Testis (tissue), 3 donors: ENCODE results near the gene PIAS3. TPM values are rescaled to one million over a fixed set of nuclear protein-coding genes. Genes with fewer than 3 reads are reported as not detected.
"Not testable (repeated sequence)": the region's sequence is repeated elsewhere in the genome, so short reads cannot be mapped to it uniquely, and the experiment has no call there.

Experiments
- DNase-seq: peaks from one replicate; pipeline ENCODE4 v3.0.0-alpha.2; 2019
- H3K27ac ChIP-seq, 2 donors: fragments of 200-600 bp; sonication (generic); one replicate each; pipeline ENCODE4 v1.5.1; 2019
- H3K27me3 ChIP-seq: fragments of 200-600 bp; sonication (generic); one replicate; pipeline ENCODE4 v1.5.1; 2019
- H3K36me3 ChIP-seq: fragments of 200-600 bp; sonication (generic); one replicate; pipeline ENCODE4 v1.5.1; 2017; ENCODE audit warnings: low read depth; ENCODE audit errors: missing control alignments
- H3K4me1 ChIP-seq: fragments of 200-600 bp; sonication (generic); one replicate; pipeline ENCODE4 v1.5.1; 2019
- H3K4me3 ChIP-seq, 2 donors: fragments of 200-600 bp; sonication (generic); one replicate each; pipeline ENCODE4 v1.5.1; 2017 to 2019
- H3K9me3 ChIP-seq: fragments of 200-600 bp; sonication (generic); one replicate; pipeline ENCODE4 v1.5.1; 2017
- POLR2A ChIP-seq: fragments of 450-650 bp; IDR thresholded peaks from one replicate; pipeline ENCODE4 v1.6.1; 2017; ENCODE audit warnings: antibody characterized with exemption, mild to moderate bottlenecking, moderate library complexity
- WGBS, 2 donors: methylation state at CpG; one replicate each; pipeline ENCODE4 v1.1.5; 2018; 5-methylcytosine and 5-hydroxymethylcytosine counted together
- intact Hi-C: fragments of 100-400 bp; cut with DNase I; formaldehyde crosslinking; loops from one replicate; pipeline ENCODE4 v1.15.1; 2023; ENCODE audit warnings: low total_unique reads
- polyA plus RNA-seq: library from polyadenylated mRNA; stranded (reverse); fragments of 350-450 nt; fragmentation: Illumina TruSeq; extraction: RNeasy Lipid Tissue Mini Kit (QIAGEN cat#74804); gene quantifications from one replicate; pipeline ENCODE4 v1.2.3, GENCODE V29; 2014; ENCODE audit warnings: low read depth, low replicate concordance; ENCODE audit not compliant: insufficient read depth
- total RNA-seq, 2 donors: library from RNA; depleted of rRNA; stranded (reverse); fragments of >200 nt; gene quantifications; one replicate each; pipeline ENCODE4 v1.2.3, GENCODE V29; 2016
- TF ChIP-seq, protein P1 (sequence below), 3 experiments: fragments of 450-650 bp in 2 of 3; fragments of 200-600 bp in 1 of 3; sonication (generic) in 1 of 3; IDR thresholded peaks; one replicate each; pipeline ENCODE4 v1.5.1; 2016 to 2019; ENCODE audit warnings: antibody characterized with exemption in 3 of 3, mild to moderate bottlenecking in 2 of 3, moderate library complexity in 1 of 3

The PIAS3 gene
- total and polyA plus RNA-seq, 3 donors from 2014 or later, result 30.9 to 40.1 (median 39.8) TPM

DNA sequence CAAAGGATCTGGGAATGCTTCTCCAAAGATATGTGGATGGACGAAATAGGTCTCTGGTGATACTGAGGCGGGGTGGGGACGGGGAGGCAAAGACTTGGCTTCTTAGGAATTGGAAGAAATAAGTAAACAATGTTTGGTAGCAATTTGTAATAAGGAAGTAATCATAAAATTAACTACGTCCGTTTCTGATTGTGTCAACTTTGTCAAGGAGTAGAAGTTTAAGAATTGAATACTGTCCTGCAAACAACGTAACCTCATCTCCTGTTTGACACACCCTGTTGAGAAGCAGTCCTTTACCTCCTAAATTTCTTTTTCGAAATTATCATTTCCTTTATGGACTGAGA lies 34.4 kb downstream of the PIAS3 start:
- WGBS, 2 donors, result 0% methylated on average over 7 of the region's 7 CpGs
- Histone ChIP-seq H3K27ac (peak overlapping the region; percentile 96 to 97), H3K36me3 (no peaks in the 10 kb centered on the region), H3K4me1 (no peaks in the 10 kb centered on the region), H3K4me3 (peak overlapping the region; percentile 68 to 82), H3K9me3 (no peaks in the 10 kb centered on the region), H3K27me3 (no peaks in the 10 kb centered on the region)
- TF ChIP-seq, protein P1, sequence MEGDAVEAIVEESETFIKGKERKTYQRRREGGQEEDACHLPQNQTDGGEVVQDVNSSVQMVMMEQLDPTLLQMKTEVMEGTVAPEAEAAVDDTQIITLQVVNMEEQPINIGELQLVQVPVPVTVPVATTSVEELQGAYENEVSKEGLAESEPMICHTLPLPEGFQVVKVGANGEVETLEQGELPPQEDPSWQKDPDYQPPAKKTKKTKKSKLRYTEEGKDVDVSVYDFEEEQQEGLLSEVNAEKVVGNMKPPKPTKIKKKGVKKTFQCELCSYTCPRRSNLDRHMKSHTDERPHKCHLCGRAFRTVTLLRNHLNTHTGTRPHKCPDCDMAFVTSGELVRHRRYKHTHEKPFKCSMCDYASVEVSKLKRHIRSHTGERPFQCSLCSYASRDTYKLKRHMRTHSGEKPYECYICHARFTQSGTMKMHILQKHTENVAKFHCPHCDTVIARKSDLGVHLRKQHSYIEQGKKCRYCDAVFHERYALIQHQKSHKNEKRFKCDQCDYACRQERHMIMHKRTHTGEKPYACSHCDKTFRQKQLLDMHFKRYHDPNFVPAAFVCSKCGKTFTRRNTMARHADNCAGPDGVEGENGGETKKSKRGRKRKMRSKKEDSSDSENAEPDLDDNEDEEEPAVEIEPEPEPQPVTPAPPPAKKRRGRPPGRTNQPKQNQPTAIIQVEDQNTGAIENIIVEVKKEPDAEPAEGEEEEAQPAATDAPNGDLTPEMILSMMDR (IDR thresholded peaks at IDR 0.05), result no peak
- no peak for TF ChIP-seq POLR2A
- no peak for DNase-seq
- intact Hi-C loops, result no loop called here

DNA sequence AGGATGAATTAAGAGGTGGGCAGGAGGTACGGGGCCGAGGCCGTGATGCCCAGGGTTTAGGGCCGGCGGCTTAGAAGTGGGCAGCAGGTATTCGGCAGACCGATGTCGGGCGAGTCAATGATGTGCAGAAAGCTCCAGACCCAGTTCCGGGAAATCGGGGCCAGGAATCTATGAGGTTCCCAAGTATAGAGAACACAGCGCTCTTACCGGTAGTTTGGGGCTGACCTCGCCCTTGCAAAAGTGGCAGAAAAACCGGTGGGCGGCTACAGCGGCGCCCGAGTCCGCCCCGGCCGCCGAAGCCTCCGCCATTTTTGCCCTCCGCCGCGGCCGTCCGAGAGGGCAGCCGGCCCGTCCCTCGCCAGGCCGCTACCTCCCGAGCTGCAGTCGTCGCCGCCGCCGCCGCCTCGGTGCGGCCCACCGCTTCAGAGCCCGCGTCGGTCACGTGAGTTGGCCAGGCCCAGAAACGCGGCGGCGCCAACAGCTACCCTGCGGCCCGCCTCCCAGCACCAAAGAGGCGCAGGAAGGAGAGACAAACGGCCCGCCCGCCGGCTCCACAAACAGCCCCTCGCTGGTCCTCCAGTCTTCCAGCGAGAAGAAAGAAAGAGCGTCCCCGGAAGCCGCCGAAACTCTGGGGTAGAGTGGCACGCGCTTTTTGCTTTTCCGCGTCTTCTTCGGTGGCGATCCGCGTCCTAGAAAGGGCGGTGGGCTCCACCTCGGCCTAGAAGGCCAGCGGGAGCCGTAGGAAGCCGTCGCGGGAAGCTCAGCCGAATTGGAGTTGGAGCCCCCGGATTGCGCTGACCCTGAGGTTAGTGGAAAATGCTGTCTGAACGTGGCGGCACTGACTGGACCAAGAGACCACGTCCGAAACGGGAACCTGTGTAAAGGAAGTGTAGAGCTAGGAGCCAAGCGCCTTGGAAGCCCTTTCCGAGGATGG lies 35.0 kb downstream of the PIAS3 start, which contains the start of the genes POLR3C and RNF115:
Gene POLR3C (plus strand): TSS at position 636 of the 934 bp plus-strand sequence. CDS start 1,577 bp downstream, outside the sequence.
Gene RNF115 (minus strand): TSS at position 531 of the 934 bp plus-strand sequence. CDS start 222 bp downstream, at position 309.
- no peaks in the 10 kb centered on the region for H3K4me1 ChIP-seq
- H3K36me3 ChIP-seq, result no peaks in the 10 kb centered on the region
- TF ChIP-seq POLR2A, result peak; percentile 39
- TF ChIP-seq, protein P1 (IDR thresholded peaks at IDR 0.05), result no peak
- intact Hi-C loops, result no loop called here
- H3K4me3 ChIP-seq, result peak within 1 kb of the TSS; percentile 68 to 82
- H3K27ac ChIP-seq, result peak within 1 kb of the TSS; percentile 96 to 97
- DNase-seq, result peak; percentile 94
- H3K27me3 ChIP-seq, result no peaks in the 10 kb centered on the region
- H3K9me3 ChIP-seq, result no peaks in the 10 kb centered on the region
- 0 to 1% methylated on average over 41 to 80 of the region's 89 CpGs for WGBS, 2 donors

DNA sequence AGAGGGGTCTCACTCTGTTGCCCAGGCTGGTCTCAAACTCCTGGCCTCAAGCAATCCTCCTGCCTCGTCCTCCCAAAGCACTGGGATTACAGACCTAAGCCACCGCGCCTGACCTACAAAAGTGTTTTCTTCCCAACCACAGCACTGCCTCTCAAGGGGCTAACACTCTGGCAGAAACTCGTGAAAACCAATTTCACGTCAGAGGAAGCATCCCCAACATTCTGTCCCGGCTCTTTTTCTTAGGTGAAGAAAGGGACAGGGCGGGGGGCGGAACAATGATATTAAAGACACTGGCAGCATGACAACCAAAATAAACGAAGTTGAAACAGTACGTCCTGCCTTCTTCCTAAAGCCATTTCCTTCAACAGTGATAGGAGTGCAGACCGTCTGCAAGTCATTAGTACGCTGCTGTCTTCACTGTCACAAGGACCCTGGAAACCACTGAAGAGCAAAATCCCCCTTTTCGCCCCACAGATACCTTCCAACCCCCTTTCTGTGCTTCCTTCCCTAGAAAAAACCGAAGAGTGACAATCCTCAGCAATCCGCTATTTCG lies 36.0 kb downstream of the PIAS3 start:
- DNase-seq, intact Hi-C loops, H3K27me3 ChIP-seq, H3K4me1 ChIP-seq, H3K36me3 ChIP-seq, H3K27ac ChIP-seq, H3K9me3 ChIP-seq: not testable (repeated sequence)
- H3K4me3 ChIP-seq, result peak overlapping the region in 1 of 2 donors; percentile 82
- WGBS, 2 donors, result no CpG with 5 or more reads among the region's 16 CpGs

DNA sequence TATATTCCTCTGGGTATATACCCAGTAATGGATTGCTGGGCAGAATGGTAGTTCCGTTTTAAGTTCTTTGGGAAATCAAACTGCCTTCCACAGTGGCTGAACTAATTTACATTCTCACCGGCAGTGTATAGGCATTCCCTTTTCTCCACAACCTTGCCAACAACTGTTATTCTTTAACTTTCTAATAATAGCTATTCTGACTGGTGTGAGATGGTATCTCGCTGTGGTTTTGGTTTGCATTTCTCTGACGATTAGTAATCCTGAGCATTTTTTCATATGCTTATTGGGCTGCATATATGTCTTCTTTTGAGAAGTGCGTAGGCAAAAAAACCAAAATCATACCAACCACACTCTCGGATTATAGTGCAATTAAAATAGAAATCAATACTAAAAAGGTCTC lies 40.8 kb downstream of the PIAS3 start:
- H3K27ac ChIP-seq, result not testable (repeated sequence)

DNA sequence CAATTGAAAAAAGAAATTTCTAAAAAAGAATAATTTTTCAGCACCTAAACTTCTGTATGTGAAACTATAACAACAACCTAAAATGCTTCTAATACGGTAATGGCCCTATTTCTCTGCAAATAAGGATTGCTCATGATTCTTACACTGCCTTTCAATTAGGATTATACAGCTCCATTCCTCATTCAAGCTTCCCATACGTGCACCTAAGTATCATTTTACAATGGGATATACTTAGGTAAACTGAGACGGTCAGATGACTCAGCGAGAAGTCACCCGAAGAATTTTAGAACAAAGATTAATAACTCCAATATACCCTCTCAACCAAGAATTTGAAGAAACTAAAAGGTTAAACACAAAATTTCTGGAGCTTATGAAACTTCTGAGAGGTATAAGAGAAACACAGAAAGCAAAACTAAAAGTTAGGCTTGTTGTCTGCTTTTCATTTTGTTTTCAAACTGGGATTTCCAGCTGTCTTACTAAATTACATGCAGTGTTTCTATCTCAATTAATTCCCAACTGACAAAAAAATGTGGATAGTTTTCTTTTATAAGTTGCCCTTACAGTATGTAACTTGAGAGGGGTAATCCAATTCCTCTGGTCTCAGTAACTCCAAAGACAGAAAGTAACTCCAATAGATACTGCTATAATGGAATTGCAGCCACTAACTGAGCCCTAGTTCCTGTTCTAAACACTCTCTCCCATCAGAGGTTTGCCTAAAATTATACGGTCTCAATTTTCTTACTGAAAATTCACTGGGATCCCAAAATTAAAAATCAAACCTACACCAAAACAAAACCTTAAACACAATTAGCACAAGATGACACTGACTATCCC lies 45.7 kb downstream of the PIAS3 start:
- intact Hi-C loops, result not testable (repeated sequence)

More for the DNA sequence above, 40.8 kb downstream of the PIAS3 start:
- 81 to 100% methylated on average over 2 of the region's 6 CpGs for WGBS, 2 donors
- DNase-seq, H3K27me3 ChIP-seq, H3K4me1 ChIP-seq, H3K4me3 ChIP-seq, H3K36me3 ChIP-seq, H3K9me3 ChIP-seq, intact Hi-C loops: not testable (repeated sequence)

DNA sequence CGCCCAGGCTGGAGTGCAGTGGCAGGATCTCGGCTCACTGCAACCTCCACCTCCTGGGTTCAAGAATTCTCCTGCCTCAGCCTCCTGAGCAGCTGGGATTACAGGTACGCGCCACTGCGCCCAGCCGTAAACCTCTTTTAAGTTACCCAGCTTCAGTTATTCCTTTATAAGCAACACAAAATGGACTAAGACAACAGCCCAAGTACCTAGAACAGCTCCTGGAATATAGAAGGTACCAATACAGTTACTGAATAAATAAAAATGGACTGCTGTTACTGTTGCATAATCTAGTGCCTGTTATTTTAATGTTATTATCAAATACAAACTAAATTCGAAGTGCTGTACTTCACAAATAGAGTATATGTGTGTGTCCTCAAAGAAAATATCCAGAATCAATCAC lies 52.0 kb downstream of the PIAS3 start:
- Histone ChIP-seq H3K27me3 (no peaks in the 10 kb centered on the region), H3K4me1 (peaks cover 13% of the 10 kb centered on the region), H3K36me3 (no peaks in the 10 kb centered on the region), H3K9me3 (no peaks in the 10 kb centered on the region), H3K27ac (no peak overlapping the region), H3K4me3 (no peak overlapping the region)
- TF ChIP-seq POLR2A, result no peak
- TF ChIP-seq, protein P1 (IDR thresholded peaks at IDR 0.05), result no peak
- WGBS, 2 donors, result 93 to 95% methylated on average over 7 of the region's 7 CpGs
- intact Hi-C loops, result no loop called here
- DNase-seq, result no peak

More for the DNA sequence above, 45.7 kb downstream of the PIAS3 start:
- WGBS, 2 donors, result 53 to 80% methylated on average over 4 to 6 of the region's 6 CpGs
- not testable (repeated sequence) for H3K4me3 ChIP-seq, H3K4me1 ChIP-seq, H3K27ac ChIP-seq, DNase-seq, H3K9me3 ChIP-seq, H3K27me3 ChIP-seq, H3K36me3 ChIP-seq
